ENCODE measurements around the gene ADAMTSL1. TPM values are rescaled to one million over a fixed set of nuclear protein-coding genes. Genes with fewer than 3 reads are reported as not detected.
"Not testable (repeated sequence)": the region's sequence is repeated elsewhere in the genome, so short reads cannot be mapped to it uniquely, and the experiment has no call there.

ADAMTSL1 gene
- polyA plus RNA-seq, 5 donors = 15.6 to 25.0 (median 16.9) TPM

DNA sequence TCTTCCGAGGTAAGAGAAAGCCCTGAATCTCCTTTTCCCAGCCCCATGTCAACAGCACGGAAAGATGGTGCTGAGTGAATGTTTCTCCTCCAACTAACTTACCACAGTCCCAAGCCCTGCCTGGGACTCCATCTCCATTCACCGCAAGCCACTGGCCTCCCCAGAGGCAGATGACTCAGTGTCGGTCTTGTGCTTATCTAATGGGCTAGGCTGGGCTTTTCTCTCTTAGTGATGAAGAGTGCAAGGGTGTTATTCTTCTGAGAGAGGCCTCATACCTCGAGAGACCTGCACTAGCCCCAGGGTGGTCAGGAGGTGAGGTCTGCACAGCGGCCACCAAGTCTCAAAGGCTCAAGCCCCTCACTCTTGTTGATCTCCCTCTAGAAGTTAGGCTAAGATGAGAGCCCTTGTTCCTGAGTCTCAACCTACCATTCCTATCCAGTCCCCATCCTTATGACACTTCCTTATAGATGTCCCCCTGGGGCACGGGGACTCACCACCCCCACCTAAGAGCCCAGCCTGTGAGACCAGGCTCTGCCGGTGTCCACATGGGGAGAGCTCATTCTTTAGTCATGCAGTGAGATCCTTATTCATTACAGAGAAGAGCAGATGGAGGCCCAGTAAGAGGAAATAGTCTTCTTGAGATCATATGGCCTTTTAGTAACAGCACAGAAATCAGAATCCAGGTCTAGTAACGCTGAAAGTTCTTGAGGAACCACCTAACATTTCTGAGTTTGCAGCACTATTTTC lies 432.1 kb downstream of the ADAMTSL1 start:
- DNase-seq = no peak

DNA sequence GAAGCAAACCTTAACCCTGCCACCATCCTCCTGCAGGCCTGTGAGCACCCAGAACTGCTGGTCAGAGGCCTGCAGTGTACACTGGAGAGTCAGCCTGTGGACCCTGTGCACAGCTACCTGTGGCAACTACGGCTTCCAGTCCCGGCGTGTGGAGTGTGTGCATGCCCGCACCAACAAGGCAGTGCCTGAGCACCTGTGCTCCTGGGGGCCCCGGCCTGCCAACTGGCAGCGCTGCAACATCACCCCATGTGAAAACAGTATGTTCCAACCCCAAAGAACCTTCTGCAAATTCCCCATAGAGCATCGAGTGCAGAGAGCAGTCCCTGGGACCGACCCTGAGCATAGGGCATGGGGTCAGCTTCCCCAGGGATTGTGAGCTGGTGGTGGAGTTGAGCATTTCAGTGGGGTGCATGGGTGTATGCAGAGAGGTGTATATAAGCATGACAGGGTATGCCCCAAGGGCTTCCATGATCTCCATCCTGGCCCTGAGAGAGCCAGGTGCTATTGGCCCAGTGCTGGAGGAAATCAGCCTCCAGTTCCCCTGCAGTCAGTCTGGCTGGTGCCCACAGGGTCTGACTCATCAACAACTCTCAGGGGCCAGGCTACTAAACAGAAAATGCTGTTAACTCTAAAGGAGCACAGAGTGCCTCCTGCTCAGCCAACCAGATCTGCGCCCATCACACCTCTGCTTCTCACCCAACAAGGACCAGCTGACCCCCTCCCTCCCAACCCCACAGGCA lies 432.9 kb downstream of the ADAMTSL1 start:
- no peak for DNase-seq

DNA sequence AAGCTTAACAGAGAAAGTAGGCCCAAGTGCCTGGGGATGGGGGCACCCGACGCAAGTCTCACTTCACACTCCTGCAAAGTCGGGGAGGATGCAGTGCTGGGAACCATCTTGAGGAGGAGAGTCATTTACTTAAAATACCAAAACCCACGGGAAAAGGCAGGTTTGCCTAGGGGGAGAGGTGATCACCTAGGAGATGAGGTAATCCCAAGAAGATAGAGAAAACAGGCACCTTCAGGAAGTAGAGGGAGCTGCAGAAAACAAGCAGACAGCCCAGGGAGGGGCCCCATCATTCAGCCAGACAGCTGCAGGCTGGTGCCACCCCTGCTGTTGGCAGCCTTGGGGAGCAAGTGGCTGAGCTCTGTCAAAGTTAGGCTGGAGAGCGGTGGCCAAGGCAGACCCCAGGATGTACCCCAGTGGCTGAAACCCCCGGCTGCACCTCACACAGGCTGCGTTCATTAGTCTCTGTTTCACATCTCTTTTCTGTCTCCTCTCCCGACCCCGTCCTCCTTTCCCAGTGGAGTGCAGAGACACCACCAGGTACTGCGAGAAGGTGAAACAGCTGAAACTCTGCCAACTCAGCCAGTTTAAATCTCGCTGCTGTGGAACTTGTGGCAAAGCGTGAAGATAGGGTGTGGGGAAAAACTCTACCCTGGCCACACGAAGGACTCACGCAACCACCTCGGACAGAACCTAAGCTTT lies 434.1 kb downstream of the ADAMTSL1 start:
- no peak for DNase-seq

DNA sequence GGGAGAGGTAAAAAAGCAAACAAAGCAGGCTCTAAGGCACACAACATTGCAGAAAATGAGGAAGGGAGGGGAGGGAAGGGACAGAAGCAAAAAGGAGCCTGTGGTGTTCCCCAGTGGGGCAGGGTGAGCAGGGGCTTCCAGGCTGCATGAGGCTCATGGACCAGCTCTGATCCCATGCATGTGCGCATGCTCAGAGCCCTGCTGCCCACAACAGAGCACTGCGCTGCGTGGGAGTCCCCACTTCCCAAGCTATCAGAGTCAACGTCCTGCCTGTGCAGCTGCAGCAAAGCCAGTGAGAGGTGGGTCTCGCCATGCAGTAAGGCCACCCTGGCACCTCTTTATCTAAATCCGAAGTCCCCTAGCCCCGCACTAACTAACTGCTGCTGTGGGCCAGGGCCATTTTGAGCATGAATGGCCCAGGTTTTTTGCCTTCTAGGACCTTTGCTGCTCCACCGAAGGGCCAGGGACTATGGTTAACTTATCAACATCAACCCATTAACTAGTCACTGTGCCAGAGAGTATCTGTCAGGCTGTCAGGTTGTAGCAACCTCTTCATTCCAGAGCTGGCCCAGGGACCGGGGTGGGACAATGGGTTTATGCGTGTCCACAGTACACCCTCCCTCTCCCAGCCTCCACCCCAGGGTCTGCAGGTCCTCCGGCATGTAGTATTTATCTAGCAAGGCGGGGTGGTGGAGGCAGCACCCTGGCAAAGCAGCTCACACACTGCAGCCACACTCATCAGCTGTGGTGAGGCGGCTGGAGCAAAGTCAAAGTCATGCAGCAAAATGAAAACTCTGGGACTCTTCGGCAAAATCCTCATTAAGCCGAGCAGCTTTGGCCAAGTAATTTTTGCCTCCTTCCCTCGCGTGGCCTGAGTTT lies 435.4 kb downstream of the ADAMTSL1 start:
- DNase-seq = no peak

DNA sequence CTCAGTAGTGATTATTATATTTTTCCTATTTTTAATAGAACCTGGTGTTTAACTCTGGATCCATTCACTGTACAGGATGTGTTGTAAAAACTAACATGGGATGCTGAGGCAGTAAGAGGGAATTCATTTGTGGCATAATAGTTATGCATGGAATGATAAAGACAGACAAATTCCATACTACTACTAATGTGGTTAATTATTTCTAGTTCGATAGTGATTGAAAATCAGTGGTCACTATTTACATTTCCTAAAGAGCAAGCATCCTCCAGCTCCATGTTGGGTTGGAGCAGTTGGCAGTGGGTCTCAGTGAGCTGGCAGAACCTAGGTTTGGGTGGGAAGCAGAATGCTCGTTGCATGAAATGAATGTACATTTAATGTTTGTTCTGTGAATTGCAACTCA lies 436.5 kb downstream of the ADAMTSL1 start:
- DNase-seq = no peak

DNA sequence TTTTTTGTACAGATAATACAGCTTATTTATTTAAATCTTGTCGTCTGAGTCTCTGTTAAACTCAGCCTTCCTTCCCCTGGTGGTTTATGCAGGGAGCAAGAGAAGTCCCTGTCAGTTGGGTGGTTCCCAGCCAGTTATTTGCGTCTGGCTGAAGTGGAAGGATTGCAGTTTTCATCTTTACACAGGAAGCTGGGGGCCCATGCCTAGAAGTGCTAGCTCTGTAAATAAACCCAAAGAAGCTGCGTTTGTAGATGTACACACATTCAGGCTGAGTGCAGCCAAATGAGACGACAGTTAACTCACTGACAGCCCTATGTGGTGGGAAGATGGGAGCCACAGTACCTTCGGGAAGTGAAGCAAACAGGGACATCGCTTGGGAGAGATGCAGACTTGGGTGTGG lies 437.0 kb downstream of the ADAMTSL1 start:
- peak; percentile 21 to 39 for DNase-seq

DNA sequence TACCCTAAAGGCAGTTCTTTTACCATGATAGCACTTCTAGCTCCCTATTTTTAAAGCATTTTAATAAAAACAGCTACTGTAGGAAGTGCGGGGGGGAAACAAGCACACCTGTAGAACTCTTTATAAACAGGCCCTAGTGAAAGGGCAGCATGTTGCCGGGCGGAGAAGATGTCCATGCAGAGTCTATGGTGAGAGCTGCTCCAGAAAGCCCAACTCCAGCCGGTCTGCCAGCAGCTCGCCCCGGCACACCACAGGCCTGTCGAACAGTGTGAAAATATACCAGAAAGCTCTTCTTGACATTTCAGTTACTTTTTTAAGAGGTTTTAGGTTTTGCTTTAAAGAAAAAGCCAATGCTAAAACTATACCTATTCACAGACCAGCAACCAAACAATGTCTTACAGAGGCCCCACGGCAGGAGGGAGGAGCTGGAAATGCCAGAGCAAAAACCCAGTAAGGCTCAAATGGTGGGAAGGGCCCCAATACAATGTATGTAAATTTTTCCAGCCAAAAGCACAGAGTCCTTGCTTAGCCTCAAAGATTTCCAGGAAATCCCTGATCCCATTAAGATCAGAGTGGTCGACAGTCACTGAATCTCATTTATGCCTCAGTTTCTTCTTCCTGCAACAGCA lies 437.9 kb downstream of the ADAMTSL1 start:
- no peak for DNase-seq

DNA sequence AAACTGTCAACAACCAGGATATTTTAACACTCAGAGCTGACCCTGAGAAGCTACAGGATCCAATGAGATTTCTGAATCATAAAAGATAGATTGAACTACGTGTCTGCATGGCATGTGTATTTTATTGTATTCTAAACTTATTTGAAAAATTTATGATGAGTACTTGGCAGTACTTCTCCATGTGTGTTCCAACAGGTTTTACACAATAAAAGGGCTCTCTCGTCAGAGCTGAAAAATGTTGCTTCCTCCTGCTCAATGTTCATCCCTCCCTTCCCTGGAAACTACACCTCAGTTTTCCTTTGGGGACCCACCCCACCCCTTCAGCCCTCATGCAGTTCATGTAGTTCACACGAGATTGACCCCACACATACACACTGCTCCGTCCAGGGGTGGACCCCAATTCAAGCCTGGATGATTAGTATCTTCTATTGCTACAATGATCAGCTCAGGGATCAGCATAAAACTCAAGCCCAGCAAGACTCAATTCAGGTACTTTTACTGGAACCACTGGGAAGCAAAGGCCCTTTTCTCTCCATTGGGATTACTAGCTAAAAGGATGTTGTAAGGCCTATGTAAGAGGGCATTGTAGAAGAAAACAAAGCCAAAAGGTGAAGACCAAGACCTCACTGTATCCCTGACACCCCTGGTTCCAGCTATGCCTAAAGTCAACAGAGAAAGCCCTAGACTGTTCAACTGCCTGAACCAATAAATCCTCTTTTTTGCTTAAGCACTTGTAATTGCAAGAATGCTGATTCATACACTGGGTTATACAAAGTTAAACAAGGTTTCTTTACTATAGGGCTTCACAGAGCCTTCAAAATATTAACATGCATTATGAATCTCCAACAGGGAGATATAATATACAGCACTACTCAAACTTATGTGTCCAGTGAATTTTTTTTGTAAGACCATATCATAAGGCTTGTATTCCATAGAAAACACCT lies 446.5 kb downstream of the ADAMTSL1 start:
- no peak for DNase-seq

DNA sequence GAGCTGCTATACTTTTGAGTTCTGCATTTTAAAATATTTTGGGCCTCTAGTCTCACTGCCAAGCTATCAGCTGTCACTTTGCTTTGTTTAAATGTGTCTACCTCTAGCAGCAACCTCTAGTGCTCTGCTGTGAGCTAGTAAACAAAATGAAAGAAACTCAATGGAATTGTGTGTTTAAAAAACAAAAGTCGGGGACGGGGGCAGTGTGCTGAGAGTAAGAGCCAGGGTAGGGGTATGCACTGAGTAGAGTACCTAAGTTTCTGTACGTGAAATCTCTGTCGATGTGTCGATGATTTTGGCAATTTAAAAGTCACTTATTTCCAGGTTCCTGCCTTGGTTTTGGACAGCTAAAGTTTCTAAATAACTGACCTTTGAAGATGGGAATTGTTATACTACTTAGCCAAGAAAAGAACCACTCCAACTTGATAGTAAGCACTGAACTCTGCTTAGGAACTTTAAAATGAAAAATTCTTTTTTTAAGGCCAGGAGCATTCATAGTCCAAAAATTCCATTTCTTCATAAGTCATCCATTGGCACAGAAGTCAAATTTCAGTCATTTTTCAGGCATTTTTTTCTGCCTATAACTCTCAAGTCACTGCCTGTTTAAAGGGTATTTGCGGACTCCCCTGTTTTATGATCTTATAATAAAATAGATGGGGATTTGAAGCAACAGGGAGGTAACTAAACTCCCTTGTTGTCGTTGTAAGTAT lies 447.6 kb downstream of the ADAMTSL1 start:
- no peak for DNase-seq

DNA sequence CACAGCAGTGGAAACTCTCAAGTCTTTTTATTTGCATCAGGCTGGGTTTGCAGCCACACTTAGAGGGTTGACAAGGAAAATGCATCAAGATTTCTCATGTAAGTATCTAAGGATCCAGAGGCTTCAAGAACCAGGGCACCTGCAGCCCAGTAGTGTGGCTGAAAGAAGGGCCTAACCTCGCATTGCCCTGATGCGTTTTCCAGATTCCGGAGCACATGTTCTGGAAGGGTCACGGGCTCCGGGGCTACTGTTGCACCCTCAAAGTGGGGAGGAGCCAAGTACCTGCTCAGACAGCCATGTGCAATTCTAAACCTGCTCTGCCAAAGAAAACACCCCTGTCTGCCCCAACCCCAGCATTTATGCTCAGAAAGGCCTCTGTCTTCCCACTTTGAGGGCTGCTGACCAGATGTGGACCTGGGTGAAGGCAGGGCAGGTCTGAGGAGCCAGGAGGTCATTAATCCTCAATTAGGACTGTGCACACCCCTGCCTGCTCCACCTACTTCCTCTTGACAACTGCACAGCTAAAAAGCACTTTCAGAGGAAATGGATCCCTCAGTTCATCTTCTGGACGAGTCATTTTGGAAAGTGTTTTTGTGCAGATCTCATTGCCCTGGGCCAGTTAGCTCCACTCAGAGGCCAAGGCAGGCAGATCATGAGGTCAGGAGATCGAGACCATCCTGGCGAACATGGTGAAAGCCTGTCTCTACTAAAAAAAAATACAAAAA lies 448.4 kb downstream of the ADAMTSL1 start:
- DNase-seq = no peak

DNA sequence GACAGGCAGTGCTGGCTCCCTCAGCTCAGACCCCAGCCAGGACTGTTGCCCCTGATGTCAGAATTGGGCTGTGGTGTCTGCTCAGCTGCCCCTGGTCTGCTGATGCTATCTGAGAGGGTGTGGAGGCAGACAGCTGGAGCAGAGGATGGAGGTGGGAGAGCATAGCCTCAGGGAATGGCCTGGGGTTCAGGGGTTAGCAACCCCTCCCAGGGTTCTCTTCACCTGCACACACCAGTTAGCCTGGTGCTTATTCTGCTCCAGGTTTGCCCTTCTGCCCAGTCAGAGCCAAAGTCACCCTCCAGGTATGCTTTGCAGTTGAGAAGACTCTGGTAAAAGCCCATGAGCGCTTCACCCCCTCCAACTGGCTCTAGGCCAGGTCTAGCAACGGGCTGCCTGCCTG lies 449.2 kb downstream of the ADAMTSL1 start:
- DNase-seq = no peak

DNA sequence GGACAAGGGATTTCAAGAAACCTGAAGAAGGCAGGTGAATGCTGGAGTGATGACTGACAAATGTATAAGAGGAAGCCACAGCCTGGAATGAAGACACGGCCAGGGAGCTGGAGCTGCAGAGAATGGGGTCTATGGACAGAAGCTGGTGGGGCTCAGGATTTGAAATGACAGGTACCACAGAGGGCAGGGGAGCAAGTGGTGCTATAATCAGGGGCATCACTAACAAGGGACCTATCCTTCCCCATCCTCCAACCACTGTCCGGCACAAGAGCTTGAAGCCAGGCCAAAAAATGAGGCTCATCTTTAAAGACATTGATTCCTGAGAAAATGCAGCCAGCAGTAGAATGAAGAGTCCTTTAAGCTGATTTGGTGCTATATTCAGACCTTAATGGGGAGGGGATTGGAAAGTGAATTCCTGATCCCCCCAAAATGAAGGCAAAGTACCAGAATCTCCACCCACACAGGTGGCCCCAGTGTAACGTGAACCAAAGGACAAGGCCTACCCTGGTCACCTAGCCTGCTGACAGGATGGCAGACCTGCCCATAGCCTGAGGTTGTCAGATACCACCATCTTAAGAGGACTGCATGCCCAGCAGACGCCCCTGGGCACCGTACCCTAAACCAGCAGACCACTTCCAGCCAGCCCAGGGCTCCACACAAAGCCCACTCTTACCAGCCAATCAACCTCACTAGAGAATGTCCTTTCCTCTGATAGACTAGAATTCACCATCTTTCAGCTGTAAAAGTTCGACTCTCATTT lies 449.9 kb downstream of the ADAMTSL1 start:
- DNase-seq = no peak

DNA sequence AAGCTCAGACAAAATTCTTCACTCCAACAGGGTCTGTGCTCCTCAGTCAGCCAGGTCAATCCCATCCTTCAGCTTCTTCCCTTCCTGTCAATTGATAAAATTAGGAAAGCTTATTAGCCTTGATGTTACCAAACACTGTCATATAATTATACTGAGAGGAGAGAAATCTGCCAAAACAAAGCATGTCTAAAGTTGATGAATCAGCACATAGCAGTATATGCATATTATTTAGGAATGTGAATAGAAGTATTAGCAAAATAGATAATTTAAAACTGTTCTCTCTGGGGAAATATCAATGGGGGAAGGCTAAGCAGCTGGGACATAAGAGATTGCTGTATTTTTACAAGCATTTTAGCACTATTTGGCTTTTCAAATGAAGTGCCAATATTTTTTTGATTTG lies 451.9 kb downstream of the ADAMTSL1 start:
- DNase-seq = no peak

DNA sequence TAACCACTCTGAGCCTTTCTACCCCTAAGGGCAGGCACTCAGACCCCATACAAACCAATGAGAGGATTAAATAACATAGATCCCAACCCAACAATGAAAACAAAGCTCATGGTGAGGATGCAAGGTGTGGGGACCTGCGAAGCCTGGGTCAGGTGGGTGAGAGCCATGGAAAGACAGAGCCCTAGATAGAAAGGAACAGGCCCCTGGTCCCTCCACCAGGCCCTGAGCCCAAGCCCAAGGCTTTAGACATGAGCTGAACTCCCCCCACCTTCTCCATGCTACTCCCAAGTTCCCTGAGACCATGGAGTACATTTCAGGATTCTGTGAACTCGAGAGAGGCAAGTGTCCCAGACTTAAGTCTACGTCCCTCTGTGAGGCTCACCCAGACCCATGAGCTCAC lies 452.6 kb downstream of the ADAMTSL1 start:
- DNase-seq = no peak

DNA sequence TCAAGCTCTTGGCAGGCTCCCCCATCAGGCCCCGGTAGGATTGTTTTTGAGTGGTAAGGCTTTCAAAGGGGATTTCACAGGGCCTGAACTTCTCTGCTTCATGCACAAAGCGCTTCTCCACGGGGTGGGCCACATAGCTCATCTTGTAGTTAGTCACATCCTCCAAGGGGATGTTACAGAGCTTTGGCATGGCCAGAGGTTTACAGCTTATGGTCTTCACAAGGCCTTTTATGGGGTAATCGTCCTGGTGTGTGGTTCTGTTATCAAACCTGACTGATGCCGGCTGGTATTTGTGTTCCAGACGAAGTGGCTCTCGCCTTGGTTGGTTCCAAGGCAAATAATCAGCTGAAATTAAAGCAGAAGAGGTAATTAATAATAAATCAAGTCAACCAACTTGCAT lies 454.8 kb downstream of the ADAMTSL1 start:
- DNase-seq = no peak

DNA sequence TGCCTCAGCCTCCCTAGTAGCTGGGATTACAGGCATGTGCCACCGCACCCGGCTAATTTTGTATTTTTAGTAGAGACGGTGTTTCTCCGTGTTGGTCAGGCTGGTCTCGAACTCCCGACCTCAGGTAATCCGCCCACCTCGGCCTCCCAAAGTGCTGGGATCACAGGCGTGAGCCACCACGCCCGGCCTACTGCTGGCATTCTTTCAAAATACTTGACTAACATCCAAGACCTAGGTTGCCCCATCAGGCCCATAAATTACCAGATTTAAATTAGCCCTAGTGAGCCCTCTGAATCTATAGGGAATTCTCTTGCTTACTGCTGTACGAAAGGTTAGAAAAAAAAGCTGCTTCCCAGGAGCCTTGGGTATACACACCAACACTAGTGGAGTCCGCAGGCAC lies 456.7 kb downstream of the ADAMTSL1 start:
- DNase-seq = not testable (repeated sequence)

DNA sequence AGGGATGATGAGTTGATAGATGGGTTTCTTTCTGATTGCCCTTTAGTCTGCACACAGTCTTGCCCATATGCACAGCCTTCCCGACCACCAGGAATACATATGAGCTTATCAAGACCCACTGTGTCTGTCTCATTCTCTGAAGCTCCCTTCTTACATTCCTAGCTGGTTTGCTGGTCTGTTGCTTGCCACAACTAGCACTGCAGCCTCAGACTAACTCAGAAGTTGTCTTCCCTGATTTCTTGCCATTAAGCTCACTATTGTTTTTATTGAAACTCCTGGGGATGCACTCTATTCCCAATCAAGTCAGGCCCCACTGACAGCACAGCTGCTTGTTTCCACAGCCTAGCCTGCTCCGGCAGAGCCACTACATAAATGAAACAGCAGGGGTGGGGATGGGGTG lies 461.6 kb downstream of the ADAMTSL1 start:
- DNase-seq = no peak
